PFSK-1 (cell line): Measurements from ENCODE around the gene GAB3.

Experiments used
- FOXP2 ChIP-seq: optimal IDR thresholded peaks from 2 replicates; pipeline ENCODE3; 2011; ENCODE audit warnings: borderline replicate concordance, control low read depth, inconsistent platforms; ENCODE audit not compliant: insufficient read depth; ENCODE audit errors: extremely low read length, extremely low read depth
- POLR2AphosphoS5 ChIP-seq: IDR thresholded peaks from 2 replicates; pipeline ENCODE4 v1.6.1; 2012; ENCODE audit warnings: low read depth, mild to moderate bottlenecking, control low read depth, low read length, moderate library complexity
- REST ChIP-seq, 2 experiments: IDR thresholded peaks; 2 replicates each; pipeline versions ENCODE4 v1.6.1 to v1.8.0; 2011 to 2012; ENCODE audit warnings: low read depth in 2 of 2, low read length in 2 of 2, control low read depth in 1 of 2, inconsistent platforms in 1 of 2, mild to moderate bottlenecking in 1 of 2, moderate library complexity in 1 of 2; ENCODE audit not compliant: insufficient read depth in 1 of 2
- SIN3A ChIP-seq: IDR thresholded peaks from 2 replicates; pipeline ENCODE4 v1.6.1; 2012; ENCODE audit warnings: mild to moderate bottlenecking, low read length, moderate library complexity, borderline replicate concordance; ENCODE audit not compliant: insufficient read depth
- TAF1 ChIP-seq: IDR thresholded peaks from 2 replicates; pipeline ENCODE4 v1.6.1; 2012; ENCODE audit warnings: low read length, control low read depth, borderline replicate concordance; ENCODE audit not compliant: insufficient read depth

Gene GAB3

DNA sequence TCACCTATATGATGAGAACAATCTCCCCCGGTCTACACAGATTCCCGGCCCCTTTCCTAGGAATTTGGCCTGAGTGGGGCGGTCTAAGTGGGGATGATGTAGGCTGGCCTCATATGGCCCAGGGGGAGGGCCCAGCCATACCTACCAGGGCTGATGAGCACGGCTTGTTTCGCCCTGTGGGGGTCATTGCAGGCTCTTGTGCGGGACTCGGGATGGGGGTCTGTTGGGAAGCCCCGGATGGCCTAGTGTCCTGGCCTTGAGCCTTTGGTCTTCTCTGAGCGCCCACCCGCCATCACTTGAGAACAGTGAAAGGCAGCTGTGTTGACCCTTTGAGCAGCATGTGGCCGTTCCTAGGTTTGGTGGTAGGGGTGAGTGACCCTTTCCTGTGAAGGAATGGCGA is 92.7 kb downstream of the GAB3 start:
- no peak for TF ChIP-seq SIN3A
- TF ChIP-seq TAF1 = no peak
- no peak for TF ChIP-seq REST (IDR thresholded peaks at IDR 0.05; ENCODE audit: insufficient read depth in 1 of 2, low read depth in 2 of 2, low read length in 2 of 2)
- no peak for TF ChIP-seq FOXP2
- no peak for TF ChIP-seq POLR2AphosphoS5

GRCh38 chrX:154657226-154657805 is 93.6 kb downstream of the GAB3 start:
- TF ChIP-seq POLR2AphosphoS5 (no peak), TAF1 (no peak), REST (IDR thresholded peaks at IDR 0.05; ENCODE audit: insufficient read depth in 1 of 2, low read depth in 2 of 2, low read length in 2 of 2) (no peak), FOXP2 (no peak), SIN3A (no peak)

GRCh38 chrX:154655786-154656185 is 95.1 kb downstream of the GAB3 start:
- no peak for TF ChIP-seq TAF1
- TF ChIP-seq FOXP2 = no peak
- no peak for TF ChIP-seq POLR2AphosphoS5
- no peak for TF ChIP-seq SIN3A
- TF ChIP-seq REST (IDR thresholded peaks at IDR 0.05; ENCODE audit: insufficient read depth in 1 of 2, low read depth in 2 of 2, low read length in 2 of 2) = no peak

DNA sequence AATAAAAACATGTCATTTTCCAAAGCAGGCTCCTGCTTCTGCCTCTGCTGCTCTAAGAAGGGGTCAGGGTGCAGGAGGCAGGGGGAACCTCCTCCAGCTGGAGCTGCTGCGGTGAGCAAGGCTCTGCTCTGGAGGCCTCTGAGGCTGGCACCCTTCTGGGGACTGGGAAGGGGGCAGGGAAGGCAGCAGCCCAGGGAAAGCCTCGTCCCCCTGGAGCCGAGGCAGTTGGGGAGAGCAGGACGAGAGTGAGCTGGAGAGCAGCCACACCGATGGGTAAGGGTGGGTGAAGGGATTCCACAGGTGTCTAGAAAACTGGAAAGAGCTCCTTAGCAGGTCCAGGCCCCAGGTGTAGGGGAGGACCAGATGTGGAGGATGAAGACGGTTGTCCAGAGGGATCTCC is 95.5 kb downstream of the GAB3 start:
- TF ChIP-seq REST (IDR thresholded peaks at IDR 0.05; ENCODE audit: insufficient read depth in 1 of 2, low read depth in 2 of 2, low read length in 2 of 2) = no peak
- TF ChIP-seq TAF1 = no peak

- TF ChIP-seq REST (IDR thresholded peaks at IDR 0.05; ENCODE audit: insufficient read depth in 1 of 2, low read depth in 2 of 2, low read length in 2 of 2) (no peak), FOXP2 (no peak), SIN3A (no peak), POLR2AphosphoS5 (no peak), TAF1 (no peak)
These were observed 96.0 kb downstream of the GAB3 start for GRCh38 chrX:154654925-154655324.
